Skeletal muscle tissue (tissue), 4 donors: ENCODE data around the gene TGM3. TPM values are rescaled to one million over a fixed set of nuclear protein-coding genes. Genes with fewer than 3 reads are reported as not detected.

Experiments used
- H3K27ac ChIP-seq: one replicate; pipeline ENCODE4 v1.7.0; 2013; ENCODE audit warnings: mild to moderate bottlenecking, low read depth, low read length, inconsistent platforms
- H3K27me3 ChIP-seq, 3 donors: one replicate each; pipeline ENCODE4 v1.7.0; 2013; ENCODE audit warnings: low read length in 3 of 3; ENCODE audit not compliant: control insufficient read depth in 3 of 3, insufficient read depth in 3 of 3
- H3K36me3 ChIP-seq, 3 donors: one replicate each; pipeline ENCODE4 v1.7.0; 2013; ENCODE audit warnings: low read length in 3 of 3; ENCODE audit not compliant: control insufficient read depth in 3 of 3, insufficient read depth in 3 of 3
- H3K4me1 ChIP-seq, 3 donors: one replicate each; pipeline ENCODE4 v1.7.0; 2013; ENCODE audit warnings: low read length in 3 of 3, mild to moderate bottlenecking in 3 of 3; ENCODE audit not compliant: control insufficient read depth in 3 of 3, insufficient read depth in 3 of 3
- H3K4me3 ChIP-seq, 3 donors: one replicate each; pipeline ENCODE4 v1.7.0; 2013; ENCODE audit warnings: low read length in 3 of 3
- H3K9ac ChIP-seq, 3 donors: one replicate each; pipeline ENCODE4 v1.7.0; 2013; ENCODE audit warnings: low read length in 3 of 3, mild to moderate bottlenecking in 3 of 3, moderate library complexity in 2 of 3, low read depth in 1 of 3
- H3K9me3 ChIP-seq, 3 donors: one replicate each; pipeline ENCODE4 v1.7.0; 2013; ENCODE audit warnings: low read length in 3 of 3; ENCODE audit not compliant: control insufficient read depth in 3 of 3
- total RNA-seq: library from RNA; depleted of rRNA; stranded (reverse); fragments of >200 nt; gene quantifications from one replicate; pipeline ENCODE4 v1.2.3, GENCODE V29; 2014
- donor health status: Osteomylitis.

TGM3 gene
- total RNA-seq, 1 donor from 2014 or later = under 0.01 TPM

DNA sequence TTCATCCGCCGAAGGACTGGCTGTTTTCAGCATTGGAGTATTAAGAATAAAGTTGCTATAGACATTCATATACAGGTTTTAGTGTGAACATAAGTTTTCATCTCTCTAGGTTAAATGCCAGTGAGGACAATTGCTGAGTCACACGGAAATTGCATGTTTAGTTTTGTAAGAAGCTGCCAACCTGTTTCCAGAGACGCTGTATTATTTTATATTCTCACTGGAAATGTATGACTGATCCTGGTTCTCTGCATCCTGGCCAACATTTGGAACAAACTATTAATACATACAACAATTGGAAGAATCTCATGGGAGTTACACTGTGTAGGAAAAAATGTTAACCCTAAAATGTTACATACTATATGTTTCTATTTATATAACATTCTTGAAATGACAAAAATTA lies 68.2 kb downstream of the TGM3 start:
- H3K9ac ChIP-seq = no peak overlapping the region
- no peaks in the 10 kb centered on the region for H3K27me3 ChIP-seq
- no peak overlapping the region for H3K4me3 ChIP-seq
- no peaks in the 10 kb centered on the region for H3K36me3 ChIP-seq
- H3K9me3 ChIP-seq = peaks cover 0 to 1% (median 1%) of the 10 kb centered on the region in 3 donors
- no peaks in the 10 kb centered on the region for H3K4me1 ChIP-seq
- no peak overlapping the region for H3K27ac ChIP-seq

DNA sequence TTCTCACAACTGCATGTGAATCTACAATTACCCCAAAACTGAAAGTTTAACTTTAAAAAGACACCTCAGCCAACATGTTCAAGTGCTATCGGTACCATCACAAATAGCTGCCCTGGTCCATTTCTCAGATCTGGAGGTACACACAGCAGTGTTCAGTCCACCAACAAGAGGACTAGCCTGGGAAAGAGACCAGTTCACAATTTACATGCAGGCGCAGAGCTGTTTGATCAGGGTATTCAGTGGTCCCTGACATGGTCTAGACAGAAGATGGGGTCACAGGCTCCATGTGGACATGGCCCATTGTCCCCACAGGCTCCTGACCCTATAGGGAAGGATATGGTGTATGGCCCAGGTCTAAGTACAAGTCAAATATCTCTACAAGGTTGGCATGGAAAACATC lies 69.3 kb downstream of the TGM3 start:
- Histone ChIP-seq H3K27ac (no peak overlapping the region), H3K4me1 (no peaks in the 10 kb centered on the region), H3K9ac (no peak overlapping the region), H3K27me3 (no peaks in the 10 kb centered on the region), H3K9me3 (peaks cover 0 to 1% (median 0%) of the 10 kb centered on the region in 3 donors), H3K36me3 (no peaks in the 10 kb centered on the region), H3K4me3 (no peak overlapping the region)

DNA sequence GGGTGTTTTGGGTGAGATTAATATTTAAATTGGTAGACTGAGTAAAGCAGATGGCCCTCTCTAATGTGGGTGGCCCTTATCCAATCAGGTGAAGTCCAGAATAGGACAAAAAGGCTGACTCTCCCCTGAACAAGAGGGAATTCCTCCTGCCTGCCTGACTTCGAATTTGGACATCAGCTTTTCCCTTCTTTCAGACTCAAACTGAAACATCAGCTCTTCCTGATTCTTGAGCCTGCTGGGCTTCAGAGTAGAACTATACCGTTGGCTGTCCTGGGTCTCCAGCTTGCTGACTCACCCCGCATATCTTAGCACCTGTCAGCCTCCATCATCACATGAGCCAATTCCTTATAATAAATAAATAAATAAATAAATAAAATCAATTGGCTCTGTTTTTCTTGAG lies 69.9 kb downstream of the TGM3 start:
- no peak overlapping the region for H3K27ac ChIP-seq
- no peaks in the 10 kb centered on the region for H3K36me3 ChIP-seq
- no peaks in the 10 kb centered on the region for H3K27me3 ChIP-seq
- peaks cover 0 to 1% (median 0%) of the 10 kb centered on the region in 3 donors for H3K9me3 ChIP-seq
- no peaks in the 10 kb centered on the region for H3K4me1 ChIP-seq
- no peak overlapping the region for H3K9ac ChIP-seq
- no peak overlapping the region for H3K4me3 ChIP-seq

DNA sequence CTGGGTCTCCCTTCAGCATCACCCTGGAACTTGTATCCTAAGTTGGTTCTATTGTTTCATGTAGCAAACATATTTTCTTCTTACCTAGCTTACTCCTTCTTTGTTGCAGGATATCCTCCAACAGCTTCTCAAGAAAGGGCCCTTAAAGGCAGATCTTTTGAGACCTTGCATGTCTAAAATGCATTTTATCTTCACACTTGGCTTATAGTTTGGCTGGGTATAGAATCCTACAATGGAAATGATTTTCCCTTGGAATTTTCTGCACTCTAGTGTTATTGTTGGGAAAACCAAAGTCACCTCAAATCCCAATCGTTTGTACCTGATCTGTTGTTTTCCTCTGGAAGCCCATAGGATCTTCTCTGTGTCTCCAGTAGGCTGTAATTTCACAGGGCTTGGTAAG lies 72.8 kb downstream of the TGM3 start:
- peaks cover 0 to 1% (median 0%) of the 10 kb centered on the region in 3 donors for H3K9me3 ChIP-seq
- H3K4me3 ChIP-seq = no peak overlapping the region
- H3K27ac ChIP-seq = no peak overlapping the region
- no peaks in the 10 kb centered on the region for H3K4me1 ChIP-seq
- H3K9ac ChIP-seq = no peak overlapping the region
- peaks cover 2 to 6% (median 5%) of the 10 kb centered on the region in 3 donors for H3K27me3 ChIP-seq
- H3K36me3 ChIP-seq = no peaks in the 10 kb centered on the region

DNA sequence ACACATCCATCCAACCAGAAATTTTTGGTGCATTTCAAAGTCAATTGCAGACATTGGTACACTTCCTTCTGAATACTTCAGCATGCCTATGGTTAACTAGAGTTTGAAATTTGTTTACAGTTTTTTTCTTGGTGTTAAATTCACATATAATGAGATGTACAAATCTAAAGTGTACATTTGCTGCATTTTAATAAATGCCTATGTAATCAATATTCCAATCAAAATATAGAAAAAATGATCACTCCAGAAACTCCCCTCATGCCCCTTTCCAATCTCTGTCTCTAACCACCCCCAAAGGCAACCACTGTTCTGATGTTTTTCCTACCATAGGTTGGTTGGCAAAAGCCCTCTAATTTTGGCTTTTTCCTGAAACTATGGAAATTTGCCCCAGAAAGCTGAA lies 77.3 kb downstream of the TGM3 start:
- Histone ChIP-seq H3K4me3 (no peak overlapping the region), H3K27me3 (peaks cover 2 to 15% (median 8%) of the 10 kb centered on the region in 3 donors), H3K9me3 (peaks cover 0 to 1% (median 0%) of the 10 kb centered on the region in 3 donors), H3K4me1 (no peaks in the 10 kb centered on the region), H3K27ac (no peak overlapping the region), H3K9ac (no peak overlapping the region), H3K36me3 (no peaks in the 10 kb centered on the region)

DNA sequence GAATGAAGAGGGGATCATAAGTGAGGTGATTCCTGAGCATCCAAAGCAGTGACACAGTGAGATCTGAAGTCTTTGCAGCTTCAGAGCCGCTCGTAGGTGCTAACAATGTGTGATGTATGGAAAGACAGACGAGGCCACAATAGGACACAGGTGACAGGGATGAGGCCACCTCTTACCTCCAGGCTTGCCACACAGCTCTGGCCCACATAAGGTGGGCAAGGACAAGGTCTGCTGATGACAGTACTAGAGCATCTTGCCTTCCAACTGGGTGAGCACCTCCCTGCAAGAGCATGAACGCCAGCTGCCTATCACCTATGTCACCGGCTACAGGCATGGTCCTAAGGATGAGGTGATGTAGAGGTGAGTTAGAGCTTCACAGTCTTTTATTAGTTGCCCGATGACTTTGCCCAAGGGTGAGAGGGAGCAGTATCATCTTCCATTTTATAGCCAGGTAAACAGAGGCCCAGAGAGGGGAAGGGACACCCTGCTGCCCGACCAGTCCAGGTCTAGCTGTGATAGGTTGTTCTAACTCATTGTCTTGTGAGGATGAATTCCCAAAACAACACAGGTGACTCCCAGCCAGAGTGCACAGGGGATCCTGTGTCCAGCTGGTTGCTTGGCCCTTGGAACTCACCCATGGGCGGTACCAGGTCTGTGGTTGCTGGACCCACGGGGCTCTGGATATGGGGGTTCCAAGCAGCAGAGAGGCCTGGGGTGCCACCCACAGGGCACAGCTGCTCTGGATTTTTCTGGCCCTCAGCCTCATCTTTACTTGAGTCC lies 78.7 kb downstream of the TGM3 start:
- H3K4me3 ChIP-seq = no peak overlapping the region
- peaks cover 2 to 15% (median 8%) of the 10 kb centered on the region in 3 donors for H3K27me3 ChIP-seq
- no peaks in the 10 kb centered on the region for H3K4me1 ChIP-seq
- no peaks in the 10 kb centered on the region for H3K36me3 ChIP-seq
- H3K27ac ChIP-seq = no peak overlapping the region
- H3K9ac ChIP-seq = no peak overlapping the region
- H3K9me3 ChIP-seq = no peaks in the 10 kb centered on the region

DNA sequence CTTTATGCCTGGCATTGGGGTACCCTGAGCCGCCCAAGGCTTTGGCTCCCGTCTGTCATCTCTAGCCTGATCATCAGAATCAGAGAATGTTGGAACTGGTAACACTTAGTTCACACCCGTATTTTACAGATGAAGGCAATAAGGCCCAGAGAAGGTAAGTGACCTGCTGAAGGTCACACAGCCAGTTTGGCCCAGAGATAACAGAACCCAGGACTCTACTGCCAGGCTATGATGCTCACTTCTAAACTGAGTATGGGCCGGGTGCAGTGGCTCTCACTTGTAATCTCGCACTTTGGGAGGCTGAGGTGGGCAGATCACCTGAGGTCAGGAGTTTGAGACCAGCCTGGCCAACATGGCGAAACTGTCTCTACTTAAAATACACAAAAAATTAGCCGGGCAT lies 83.1 kb downstream of the TGM3 start:
- H3K4me3 ChIP-seq = no peak overlapping the region
- peaks cover 0 to 10% (median 4%) of the 10 kb centered on the region in 3 donors for H3K27me3 ChIP-seq
- no peak overlapping the region for H3K27ac ChIP-seq
- no peaks in the 10 kb centered on the region for H3K4me1 ChIP-seq
- H3K9me3 ChIP-seq = no peaks in the 10 kb centered on the region
- H3K9ac ChIP-seq = no peak overlapping the region
- H3K36me3 ChIP-seq = no peaks in the 10 kb centered on the region

DNA sequence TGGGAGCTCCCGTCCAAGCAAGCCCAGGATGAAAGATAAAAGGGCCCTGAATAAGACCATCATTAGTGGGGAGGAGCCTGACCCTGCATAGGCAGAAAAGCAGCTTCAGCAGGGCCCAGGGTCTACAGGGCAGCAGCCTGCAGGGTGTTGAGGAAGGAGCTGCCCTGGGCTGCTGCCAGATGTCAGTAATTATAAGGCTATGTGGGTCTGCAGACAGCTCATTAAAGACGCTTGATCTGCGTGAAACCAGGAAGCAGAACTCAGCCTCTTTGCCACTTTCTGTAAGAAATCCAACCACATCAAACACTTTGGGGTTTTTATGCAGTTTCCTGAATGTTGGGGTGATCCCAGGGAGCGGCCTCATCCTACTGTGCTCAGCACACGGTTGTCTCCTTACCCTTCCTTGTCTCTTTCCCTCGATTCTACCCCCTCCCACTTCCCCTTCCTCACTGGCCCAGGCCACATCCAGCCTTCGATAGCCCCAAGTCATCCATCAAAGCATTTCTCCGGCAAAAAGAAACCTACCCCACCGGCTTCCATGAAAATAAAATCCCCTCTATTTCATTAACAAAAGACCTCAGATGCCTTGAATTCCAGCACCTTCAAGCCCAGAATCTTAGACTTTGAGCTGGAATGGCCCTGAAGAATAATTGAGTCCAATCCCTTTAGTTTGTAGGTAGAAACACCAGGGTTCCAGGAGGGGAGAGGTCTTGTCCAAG lies 83.9 kb downstream of the TGM3 start:
- Histone ChIP-seq H3K4me1 (no peaks in the 10 kb centered on the region), H3K36me3 (no peaks in the 10 kb centered on the region), H3K9me3 (no peaks in the 10 kb centered on the region), H3K4me3 (no peak overlapping the region), H3K9ac (no peak overlapping the region), H3K27ac (no peak overlapping the region), H3K27me3 (peaks cover 0 to 4% (median 2%) of the 10 kb centered on the region in 3 donors)

DNA sequence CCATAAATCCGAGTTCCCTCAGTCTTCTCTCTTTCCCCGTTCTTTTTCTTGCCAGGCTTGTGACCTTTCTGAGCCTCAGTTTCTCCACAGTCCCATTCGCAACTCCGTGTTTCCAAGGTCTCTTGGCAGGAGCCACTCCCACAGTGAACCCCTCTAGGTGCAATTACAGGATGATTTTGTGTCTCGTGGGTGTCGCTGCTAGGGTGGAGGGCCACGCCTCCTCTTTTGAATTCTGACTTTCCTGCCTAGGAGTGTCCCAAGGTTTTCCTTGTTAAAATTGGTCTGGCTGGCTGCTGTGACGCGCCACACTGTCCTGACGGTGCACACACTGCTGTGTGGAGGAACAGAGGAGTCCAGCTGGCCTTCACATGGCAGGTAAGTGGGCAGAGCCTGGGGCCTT lies 84.8 kb downstream of the TGM3 start, which contains the start of gene TGM6:
TSS of gene TGM6 (plus strand) at position 301 of the 400 bp plus-strand sequence. CDS start at position 369, 68 bp downstream.
- Histone ChIP-seq H3K27me3 (peaks cover 0 to 6% (median 5%) of the 10 kb centered on the region in 3 donors), H3K27ac (no peak within 1 kb of the TSS), H3K4me3 (no peak within 1 kb of the TSS), H3K9me3 (no peaks in the 10 kb centered on the region), H3K4me1 (no peaks in the 10 kb centered on the region), H3K9ac (no peak within 1 kb of the TSS), H3K36me3 (no peaks in the 10 kb centered on the region)

DNA sequence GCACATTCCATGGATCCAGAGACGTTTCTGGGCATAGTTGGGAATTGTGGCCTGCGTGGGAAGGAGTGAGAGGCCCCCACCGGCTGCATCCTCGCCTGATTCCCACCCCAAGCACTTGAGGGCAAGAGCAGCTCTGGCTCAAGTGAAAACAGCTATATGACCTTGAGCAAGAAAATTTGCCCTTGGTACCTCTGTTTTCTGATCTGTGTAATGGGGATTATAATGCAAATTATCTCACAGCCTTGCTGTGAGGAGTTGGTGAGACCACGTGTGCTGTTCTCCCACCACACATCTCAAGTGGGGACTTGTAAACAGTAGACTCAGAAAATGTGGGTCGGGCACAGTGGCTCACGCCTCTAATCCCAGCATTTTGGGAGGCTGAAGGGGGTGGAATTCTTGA lies 85.5 kb downstream of the TGM3 start:
- H3K4me1 ChIP-seq = no peaks in the 10 kb centered on the region

More for the DNA sequence above, 85.5 kb downstream of the TGM3 start:
- Histone ChIP-seq H3K9me3 (no peaks in the 10 kb centered on the region), H3K27ac (no peak overlapping the region), H3K36me3 (no peaks in the 10 kb centered on the region), H3K4me3 (no peak overlapping the region), H3K9ac (no peak overlapping the region), H3K27me3 (peaks cover 0 to 7% (median 5%) of the 10 kb centered on the region in 3 donors)
